DND-41 (cell line): Measurements from ENCODE around the gene EXOC3L1.

Experiments used
- ATAC-seq: fragments of 200-7000 bp; cut with Tn5 transposase; 3 replicates; pipeline ENCODE4 v1.9.1; 2021; ENCODE audit warnings: low read depth; ENCODE audit not compliant: insufficient read depth
- DNase-seq: peaks from one replicate; pipeline ENCODE4 v3.0.0-alpha.2; 2020
- H2AFZ ChIP-seq: 2 replicates; pipeline ENCODE4 v1.6.0; 2012; ENCODE audit warnings: low read depth, low read length
- H3K27ac ChIP-seq: 2 replicates; pipeline ENCODE4 v1.5.1; 2012; ENCODE audit warnings: low read length, inconsistent platforms
- H3K27me3 ChIP-seq: fragments of 200-600 bp; sonication (generic); 2 replicates; pipeline ENCODE4 v1.6.0; 2012; ENCODE audit warnings: low read length, mild to moderate bottlenecking, inconsistent platforms; ENCODE audit not compliant: insufficient read depth, poor library complexity
- H3K36me3 ChIP-seq: 2 replicates; pipeline ENCODE4 v1.5.1; 2012; ENCODE audit warnings: low read length, inconsistent platforms; ENCODE audit not compliant: insufficient read depth
- H3K4me1 ChIP-seq: 2 replicates; pipeline ENCODE4 v1.5.1; 2012; ENCODE audit warnings: mild to moderate bottlenecking, low read length; ENCODE audit not compliant: insufficient read depth
- H3K4me2 ChIP-seq: 2 replicates; pipeline ENCODE4 v1.6.0; 2012; ENCODE audit warnings: mild to moderate bottlenecking, moderate library complexity, low read length, inconsistent platforms; ENCODE audit not compliant: insufficient read depth
- H3K4me3 ChIP-seq, 2 experiments: fragments of 200-600 bp in 1 of 2; shearing (Covaris generic) in 1 of 2; 2 replicates each; pipeline ENCODE4 v1.5.1; 2012 to 2016; ENCODE audit warnings: inconsistent platforms in 2 of 2, low read length in 2 of 2, mild to moderate bottlenecking in 2 of 2, low read depth in 1 of 2, moderate library complexity in 1 of 2
- H3K79me2 ChIP-seq: 2 replicates; pipeline ENCODE4 v1.6.0; 2012; ENCODE audit warnings: low read length, inconsistent platforms; ENCODE audit not compliant: insufficient read depth
- H3K9ac ChIP-seq: 2 replicates; pipeline ENCODE4 v1.6.0; 2012; ENCODE audit warnings: low read depth, mild to moderate bottlenecking, inconsistent platforms, low read length, moderate library complexity
- H3K9me3 ChIP-seq: 2 replicates; pipeline ENCODE4 v1.5.1; 2012; ENCODE audit warnings: low read length, moderate library complexity, mild to moderate bottlenecking, inconsistent platforms; ENCODE audit not compliant: insufficient read depth, severe bottlenecking
- H4K20me1 ChIP-seq: 2 replicates; pipeline ENCODE4 v1.6.0; 2012; ENCODE audit warnings: low read length; ENCODE audit not compliant: insufficient read depth
- EZH2 ChIP-seq: IDR thresholded peaks from 3 replicates; pipeline ENCODE4 v1.6.1; 2012; ENCODE audit warnings: borderline replicate concordance, low read depth, mild to moderate bottlenecking, moderate library complexity, low read length, inconsistent platforms; ENCODE audit not compliant: severe bottlenecking
- TF ChIP-seq, protein P1 (sequence below): IDR thresholded peaks from 2 replicates; pipeline ENCODE4 v1.5.1; 2012; ENCODE audit warnings: borderline replicate concordance, low read length, moderate library complexity, mild to moderate bottlenecking; ENCODE audit not compliant: poor library complexity, severe bottlenecking; ENCODE audit errors: extremely low read depth

EXOC3L1 gene

GRCh38 chr16:67184453-67184994 is 5.4 kb downstream of the EXOC3L1 start:
- ATAC-seq: peak; percentile 23
- H3K27me3 ChIP-seq: no peaks in the 10 kb centered on the region
- no peak for DNase-seq
- peak overlapping the region; percentile 82; the same call in 1 of the 2 replicates for H3K27ac ChIP-seq
- peaks cover 6% of the 10 kb centered on the region for H4K20me1 ChIP-seq
- H3K36me3 ChIP-seq: no peaks in the 10 kb centered on the region
- H3K79me2 ChIP-seq: peaks cover 28% of the 10 kb centered on the region
- no peaks in the 10 kb centered on the region for H3K9me3 ChIP-seq
- peak overlapping the region; percentile 41 to 87 for H3K4me3 ChIP-seq
- peak overlapping the region; percentile 92 for H2AFZ ChIP-seq
- peak overlapping the region; percentile 99 for H3K4me2 ChIP-seq
- TF ChIP-seq, protein P1, sequence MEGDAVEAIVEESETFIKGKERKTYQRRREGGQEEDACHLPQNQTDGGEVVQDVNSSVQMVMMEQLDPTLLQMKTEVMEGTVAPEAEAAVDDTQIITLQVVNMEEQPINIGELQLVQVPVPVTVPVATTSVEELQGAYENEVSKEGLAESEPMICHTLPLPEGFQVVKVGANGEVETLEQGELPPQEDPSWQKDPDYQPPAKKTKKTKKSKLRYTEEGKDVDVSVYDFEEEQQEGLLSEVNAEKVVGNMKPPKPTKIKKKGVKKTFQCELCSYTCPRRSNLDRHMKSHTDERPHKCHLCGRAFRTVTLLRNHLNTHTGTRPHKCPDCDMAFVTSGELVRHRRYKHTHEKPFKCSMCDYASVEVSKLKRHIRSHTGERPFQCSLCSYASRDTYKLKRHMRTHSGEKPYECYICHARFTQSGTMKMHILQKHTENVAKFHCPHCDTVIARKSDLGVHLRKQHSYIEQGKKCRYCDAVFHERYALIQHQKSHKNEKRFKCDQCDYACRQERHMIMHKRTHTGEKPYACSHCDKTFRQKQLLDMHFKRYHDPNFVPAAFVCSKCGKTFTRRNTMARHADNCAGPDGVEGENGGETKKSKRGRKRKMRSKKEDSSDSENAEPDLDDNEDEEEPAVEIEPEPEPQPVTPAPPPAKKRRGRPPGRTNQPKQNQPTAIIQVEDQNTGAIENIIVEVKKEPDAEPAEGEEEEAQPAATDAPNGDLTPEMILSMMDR: no peak
- no peak for TF ChIP-seq EZH2
- peaks cover 50% of the 10 kb centered on the region for H3K4me1 ChIP-seq
- peak overlapping the region; percentile 69 for H3K9ac ChIP-seq

- Histone ChIP-seq H4K20me1 (peaks cover 13% of the 10 kb centered on the region), H3K4me3 (peak within 1 kb of the TSS; percentile 41 to 87), H3K4me1 (peaks cover 53% of the 10 kb centered on the region), H3K9me3 (no peaks in the 10 kb centered on the region), H3K79me2 (peaks cover 28% of the 10 kb centered on the region), H3K4me2 (peak within 1 kb of the TSS; percentile 99), H3K9ac (peak within 1 kb of the TSS; percentile 69), H3K36me3 (no peaks in the 10 kb centered on the region), H2AFZ (peak within 1 kb of the TSS; percentile 92), H3K27ac (peak within 1 kb of the TSS; percentile 82), H3K27me3 (no peaks in the 10 kb centered on the region)
- ATAC-seq: peak; percentile 89
- peak; percentile 98 for DNase-seq
- no peak for TF ChIP-seq EZH2
- TF ChIP-seq, protein P1: no peak
Measured at GRCh38 chr16:67183627-67184452, 6.1 kb downstream of the EXOC3L1 start, which contains the start of gene MATCAP1. Gene MATCAP1 (minus strand): TSS chr16:67183963. CDS start chr16:67180610, 3,353 bp downstream.

GRCh38 chr16:67183284-67183626 is 6.7 kb downstream of the EXOC3L1 start:
- peak overlapping the region; percentile 82 for H3K27ac ChIP-seq
- ATAC-seq (no peak), DNase-seq (no peak)
- peak overlapping the region; percentile 87 for H2AFZ ChIP-seq
- peaks cover 53% of the 10 kb centered on the region for H3K4me1 ChIP-seq
- H3K4me3 ChIP-seq: peak overlapping the region; percentile 41 to 87; a peak in 3 of 4 replicates
- H3K36me3 ChIP-seq: no peaks in the 10 kb centered on the region
- H3K9ac ChIP-seq: peak overlapping the region; percentile 69
- H3K4me2 ChIP-seq: peak overlapping the region; percentile 99
- H4K20me1 ChIP-seq: peaks cover 14% of the 10 kb centered on the region
- H3K27me3 ChIP-seq: no peaks in the 10 kb centered on the region
- no peaks in the 10 kb centered on the region for H3K9me3 ChIP-seq
- H3K79me2 ChIP-seq: peaks cover 28% of the 10 kb centered on the region
- TF ChIP-seq EZH2: no peak
- TF ChIP-seq, protein P1: no peak
